ENCODE data around the gene KCNQ2. TPM values are rescaled to one million over a fixed set of nuclear protein-coding genes. Genes with fewer than 3 reads are reported as not detected.

The KCNQ2 gene
- total and polyA plus RNA-seq, 12 donors = 0.69 to 81.6 (median 10.3) TPM; not detected in 3

GRCh38 chr20:63431944-63432343, 40.5 kb downstream of the KCNQ2 start:
- H3K27me3 ChIP-seq = no peaks in the 10 kb centered on the region
- intact Hi-C loops (cut with DNase I) = no loop called here
- WGBS, 4 donors = 0% methylated on average over 1 of the region's 1 CpG; no CpG with 5 or more reads in 2 of the 4 donors
- no peak for DNase-seq
- no peaks in the 10 kb centered on the region for H3K9me3 ChIP-seq (replicated peaks in 1 of 3)
- no peaks in the 10 kb centered on the region for H3K36me3 ChIP-seq (replicated peaks in 1 of 2)
- H3K27ac ChIP-seq = no peak overlapping the region
- no peak for TF ChIP-seq POLR2A (IDR thresholded peaks at IDR 0.05)
- TF ChIP-seq, protein P1, sequence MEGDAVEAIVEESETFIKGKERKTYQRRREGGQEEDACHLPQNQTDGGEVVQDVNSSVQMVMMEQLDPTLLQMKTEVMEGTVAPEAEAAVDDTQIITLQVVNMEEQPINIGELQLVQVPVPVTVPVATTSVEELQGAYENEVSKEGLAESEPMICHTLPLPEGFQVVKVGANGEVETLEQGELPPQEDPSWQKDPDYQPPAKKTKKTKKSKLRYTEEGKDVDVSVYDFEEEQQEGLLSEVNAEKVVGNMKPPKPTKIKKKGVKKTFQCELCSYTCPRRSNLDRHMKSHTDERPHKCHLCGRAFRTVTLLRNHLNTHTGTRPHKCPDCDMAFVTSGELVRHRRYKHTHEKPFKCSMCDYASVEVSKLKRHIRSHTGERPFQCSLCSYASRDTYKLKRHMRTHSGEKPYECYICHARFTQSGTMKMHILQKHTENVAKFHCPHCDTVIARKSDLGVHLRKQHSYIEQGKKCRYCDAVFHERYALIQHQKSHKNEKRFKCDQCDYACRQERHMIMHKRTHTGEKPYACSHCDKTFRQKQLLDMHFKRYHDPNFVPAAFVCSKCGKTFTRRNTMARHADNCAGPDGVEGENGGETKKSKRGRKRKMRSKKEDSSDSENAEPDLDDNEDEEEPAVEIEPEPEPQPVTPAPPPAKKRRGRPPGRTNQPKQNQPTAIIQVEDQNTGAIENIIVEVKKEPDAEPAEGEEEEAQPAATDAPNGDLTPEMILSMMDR (IDR thresholded peaks at IDR 0.05) = no peak
- no peaks in the 10 kb centered on the region for H3K4me1 ChIP-seq (replicated peaks in 1 of 2)
- no peak overlapping the region for H3K4me3 ChIP-seq

DNA sequence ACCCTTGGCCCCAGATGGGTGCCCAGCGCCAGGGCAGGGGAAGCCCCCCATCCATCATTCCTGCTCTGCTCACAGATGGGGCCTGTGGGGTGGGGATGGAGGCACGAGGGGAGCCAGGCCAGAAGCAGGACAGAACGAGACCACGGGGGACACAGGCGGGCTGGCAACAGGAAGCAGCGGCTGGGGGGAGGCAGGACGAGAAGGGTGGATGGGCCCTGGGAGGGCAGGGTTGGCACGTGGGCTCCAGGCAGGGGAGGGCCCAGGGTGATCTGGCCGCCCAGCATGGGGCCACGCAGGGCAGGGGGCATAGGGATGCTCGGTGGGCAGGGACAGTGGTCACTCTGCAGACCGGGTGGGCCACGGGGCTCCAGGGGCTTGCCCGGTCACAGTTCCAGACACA, 41.6 kb downstream of the KCNQ2 start:
- 71 to 77% (median 72%) methylated on average over 13 to 14 of the region's 14 CpGs for WGBS, 4 donors
- intact Hi-C loops (cut with DNase I) = no loop called here
- H3K4me3 ChIP-seq = no peak overlapping the region
- no peak for TF ChIP-seq POLR2A (IDR thresholded peaks at IDR 0.05)
- TF ChIP-seq, protein P1 (IDR thresholded peaks at IDR 0.05) = no peak
- no peaks in the 10 kb centered on the region for H3K9me3 ChIP-seq (replicated peaks in 1 of 3)
- no peak for DNase-seq
- H3K36me3 ChIP-seq (replicated peaks in 1 of 2) = no peaks in the 10 kb centered on the region
- no peaks in the 10 kb centered on the region for H3K27me3 ChIP-seq
- no peak overlapping the region for H3K27ac ChIP-seq
- no peaks in the 10 kb centered on the region for H3K4me1 ChIP-seq (replicated peaks in 1 of 2)

DNA sequence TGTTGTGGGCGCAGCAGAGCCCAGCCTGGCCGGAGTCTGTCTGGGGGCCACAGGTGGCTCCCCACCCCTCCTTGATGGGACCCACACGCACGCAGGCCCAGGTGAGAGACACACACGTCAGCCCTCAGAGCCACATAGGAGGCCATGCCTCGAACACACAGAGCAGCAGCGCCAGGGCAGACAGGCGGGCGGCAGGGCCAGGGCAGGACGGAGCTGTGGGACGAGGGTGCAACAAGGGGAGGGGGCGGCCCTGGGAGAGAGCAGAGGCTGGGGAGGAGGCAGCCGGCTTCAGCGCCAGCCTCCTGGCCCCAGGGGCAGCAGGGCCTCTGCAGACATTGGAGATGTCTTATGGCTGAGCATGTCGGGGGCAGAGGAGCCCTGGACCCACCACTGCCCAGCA, 42.5 kb downstream of the KCNQ2 start:
- 64 to 80% (median 79%) methylated on average over 8 to 15 of the region's 15 CpGs; no CpG with 5 or more reads in 1 of the 4 donors for WGBS, 4 donors
- no peak for DNase-seq
- no peaks in the 10 kb centered on the region for H3K4me1 ChIP-seq (replicated peaks in 1 of 2)
- TF ChIP-seq POLR2A (IDR thresholded peaks at IDR 0.05) = no peak
- TF ChIP-seq, protein P1 (IDR thresholded peaks at IDR 0.05) = no peak
- intact Hi-C loops (cut with DNase I) = no loop called here
- H3K27me3 ChIP-seq = no peaks in the 10 kb centered on the region
- no peaks in the 10 kb centered on the region for H3K9me3 ChIP-seq (replicated peaks in 1 of 3)
- no peak overlapping the region for H3K27ac ChIP-seq
- H3K4me3 ChIP-seq = no peak overlapping the region
- H3K36me3 ChIP-seq (replicated peaks in 1 of 2) = no peaks in the 10 kb centered on the region

- H3K27me3 ChIP-seq = no peaks in the 10 kb centered on the region
- no peak overlapping the region for H3K27ac ChIP-seq
- H3K4me1 ChIP-seq (replicated peaks in 1 of 2) = no peaks in the 10 kb centered on the region
- no peak overlapping the region for H3K4me3 ChIP-seq
- intact Hi-C loops (cut with DNase I) = no loop called here
- no peak for DNase-seq
- H3K36me3 ChIP-seq (replicated peaks in 1 of 2) = no peaks in the 10 kb centered on the region
- WGBS, 4 donors = 70 to 78% (median 74%) methylated on average over 15 to 20 of the region's 20 CpGs
- no peaks in the 10 kb centered on the region for H3K9me3 ChIP-seq (replicated peaks in 1 of 3)
- TF ChIP-seq, protein P1 (IDR thresholded peaks at IDR 0.05) = no peak
- TF ChIP-seq POLR2A (IDR thresholded peaks at IDR 0.05) = no peak
Measured at GRCh38 chr20:63428906-63429575, 43.4 kb downstream of the KCNQ2 start.

Data from adrenal gland (tissue), 12 donors.